OCI-LY7 (cell line): ENCODE measurements around the gene DBI.

Source experiments
- CTCF ChIP-seq: fragments of 200-600 bp; sonication (generic); conservative IDR thresholded peaks from 2 replicates; pipeline ENCODE4 v1.5.1; 2014; ENCODE audit warnings: mild to moderate bottlenecking, antibody characterized with exemption, low read length, moderate library complexity, mixed read lengths
- EZH2phosphoT487 ChIP-seq: fragments of 200-600 bp; sonication (generic); IDR thresholded peaks from 2 replicates; pipeline ENCODE4 v1.6.1; 2018; ENCODE audit warnings: low read depth, borderline replicate concordance, mild to moderate bottlenecking, mixed run types, antibody characterized with exemption, low read length, moderate library complexity, mixed read lengths

- no peak for TF ChIP-seq CTCF
- TF ChIP-seq EZH2phosphoT487 = no peak
These were observed 7.0 kb upstream of the DBI start for GRCh38 chr2:119359774-119360173.
